Measurements from ENCODE around the gene PTPRM.
"Not testable (repeated sequence)": the region's sequence is repeated elsewhere in the genome, so short reads cannot be mapped to it uniquely, and the experiment has no call there.

Gene PTPRM

GRCh38 chr18:7727361-7728076 is 160.4 kb downstream of the PTPRM start:
- no peak for DNase-seq (ENCODE audit: low read depth)

- no peak for DNase-seq (ENCODE audit: low read depth)
Measured at GRCh38 chr18:7728297-7728696, 161.2 kb downstream of the PTPRM start.

GRCh38 chr18:7729868-7730267 is 162.8 kb downstream of the PTPRM start:
- no peak for DNase-seq (ENCODE audit: low read depth)

GRCh38 chr18:7730682-7731081 is 163.6 kb downstream of the PTPRM start:
- no peak for DNase-seq (ENCODE audit: low read depth)

GRCh38 chr18:7733642-7734041 is 166.5 kb downstream of the PTPRM start:
- DNase-seq (ENCODE audit: low read depth), result no peak

- DNase-seq (ENCODE audit: low read depth), result no peak
Measured at GRCh38 chr18:7735196-7735595, 168.1 kb downstream of the PTPRM start.

- DNase-seq (ENCODE audit: low read depth), result no peak
Measured at GRCh38 chr18:7735626-7736175, 168.6 kb downstream of the PTPRM start.

- not testable (repeated sequence) for DNase-seq (ENCODE audit: low read depth)
Measured at GRCh38 chr18:7736526-7736925, 169.4 kb downstream of the PTPRM start.

- no peak for DNase-seq (ENCODE audit: low read depth)
Measured at GRCh38 chr18:7737550-7737949, 170.4 kb downstream of the PTPRM start.

- no peak for DNase-seq (ENCODE audit: low read depth)
Measured at GRCh38 chr18:7740821-7741220, 173.7 kb downstream of the PTPRM start.

GRCh38 chr18:7741640-7742039 is 174.5 kb downstream of the PTPRM start:
- DNase-seq (ENCODE audit: low read depth), result no peak

- no peak for DNase-seq (ENCODE audit: low read depth)
Measured at GRCh38 chr18:7742224-7742623, 175.1 kb downstream of the PTPRM start.

- no peak for DNase-seq (ENCODE audit: low read depth)
Measured at GRCh38 chr18:7743256-7743655, 176.1 kb downstream of the PTPRM start.

- no peak for DNase-seq (ENCODE audit: low read depth)
Measured at GRCh38 chr18:7746106-7746505, 179.0 kb downstream of the PTPRM start.

GRCh38 chr18:7748251-7749007 is 181.3 kb downstream of the PTPRM start:
- no peak for DNase-seq (ENCODE audit: low read depth)

GRCh38 chr18:7749008-7749405 is 181.9 kb downstream of the PTPRM start:
- no peak for DNase-seq (ENCODE audit: low read depth)

- no peak for DNase-seq (ENCODE audit: low read depth)
Measured at GRCh38 chr18:7749510-7749981, 182.4 kb downstream of the PTPRM start.

GRCh38 chr18:7750095-7750663 is 183.1 kb downstream of the PTPRM start:
- DNase-seq (ENCODE audit: low read depth), result no peak

GRCh38 chr18:7750966-7751365 is 183.8 kb downstream of the PTPRM start:
- no peak for DNase-seq (ENCODE audit: low read depth)

GRCh38 chr18:7754258-7754657 is 187.1 kb downstream of the PTPRM start:
- no peak for DNase-seq (ENCODE audit: low read depth)

GRCh38 chr18:7754725-7755181 is 187.6 kb downstream of the PTPRM start:
- DNase-seq (ENCODE audit: low read depth), result no peak

GRCh38 chr18:7755753-7756475 is 188.8 kb downstream of the PTPRM start:
- no peak for DNase-seq (ENCODE audit: low read depth)

Measured in stimulated activated CD4-positive, alpha-beta T cell treated with anti-CD3 and anti-CD28 coated beads, Interleukin-2, amount 100 ng/mL, for 4 hours (primary cell).